Left hindlimb (tissue), 1 donor: ENCODE results near the gene PTTG2.

Experiments used
- DNase-seq: peaks from one replicate; pipeline ENCODE4 v3.0.0-alpha.2; 2018

Gene PTTG2

GRCh38 chr4:37989398-37990260 lies 29.4 kb downstream of the PTTG2 start:
- no peak for DNase-seq

DNA sequence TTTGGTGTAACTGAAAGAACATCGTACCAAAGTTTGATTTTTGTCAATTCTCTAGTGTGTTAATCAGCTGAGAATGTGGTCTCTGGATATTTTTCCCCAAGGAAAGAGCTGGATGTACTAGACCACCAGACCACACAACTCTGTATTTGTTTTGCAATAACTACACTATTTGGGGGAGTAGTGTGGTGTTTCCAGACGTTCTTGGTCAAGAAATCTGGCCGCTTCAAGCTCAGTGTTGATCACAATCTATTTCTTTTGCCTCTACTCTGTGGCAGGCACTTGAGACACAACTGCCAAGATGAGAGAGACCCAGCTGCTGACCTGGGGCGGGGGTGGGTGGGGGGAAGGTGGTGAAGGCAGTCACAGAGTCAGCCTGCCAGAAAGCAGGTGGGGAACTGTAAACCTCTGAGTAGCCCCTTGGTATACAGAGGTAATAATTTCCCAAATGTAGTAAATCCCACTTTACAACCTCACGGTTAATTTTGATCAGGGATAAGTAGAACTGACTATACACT lies 30.6 kb downstream of the PTTG2 start:
- no peak for DNase-seq

DNA sequence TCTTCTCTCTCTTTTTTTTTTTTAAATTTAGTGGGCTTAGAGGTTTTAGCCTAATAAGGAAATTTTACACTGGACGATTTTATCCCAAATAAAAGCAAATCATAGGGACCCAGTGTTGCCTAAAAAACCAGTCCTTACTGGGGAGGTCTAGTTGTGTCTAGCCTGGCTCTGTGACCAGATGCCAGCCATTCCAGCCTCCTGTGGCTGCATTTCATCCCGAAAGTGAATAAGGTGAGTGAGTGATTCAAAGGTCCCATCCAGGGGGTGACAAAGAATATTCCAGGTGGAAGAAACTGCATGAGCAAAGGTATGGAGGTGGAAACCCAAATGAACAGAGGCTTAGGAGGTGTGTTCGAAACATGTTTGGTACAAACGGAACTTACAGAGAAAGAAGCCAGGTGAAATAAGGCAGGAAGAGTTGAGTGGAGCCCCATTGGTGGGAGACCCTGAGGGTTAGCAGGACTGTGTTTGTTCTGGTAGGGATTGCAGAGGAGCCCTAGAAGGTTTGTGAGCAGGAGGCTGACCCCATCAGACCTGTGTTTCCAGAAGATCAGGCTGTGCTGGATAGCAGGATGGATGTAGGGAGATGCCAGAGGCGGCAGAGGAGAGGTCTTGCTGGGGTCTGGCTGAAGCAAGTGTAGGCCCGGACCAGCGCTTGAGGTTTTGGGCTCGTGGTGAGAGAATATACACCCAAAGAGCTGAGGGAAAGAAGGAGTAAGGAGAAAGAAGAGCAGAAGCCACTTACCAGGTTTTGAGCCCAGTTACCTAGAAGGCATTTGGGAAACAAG lies 31.6 kb downstream of the PTTG2 start:
- no peak for DNase-seq

GRCh38 chr4:37993806-37994205 lies 33.6 kb downstream of the PTTG2 start:
- DNase-seq = no peak

GRCh38 chr4:37994569-37994968 lies 34.4 kb downstream of the PTTG2 start:
- no peak for DNase-seq

DNA sequence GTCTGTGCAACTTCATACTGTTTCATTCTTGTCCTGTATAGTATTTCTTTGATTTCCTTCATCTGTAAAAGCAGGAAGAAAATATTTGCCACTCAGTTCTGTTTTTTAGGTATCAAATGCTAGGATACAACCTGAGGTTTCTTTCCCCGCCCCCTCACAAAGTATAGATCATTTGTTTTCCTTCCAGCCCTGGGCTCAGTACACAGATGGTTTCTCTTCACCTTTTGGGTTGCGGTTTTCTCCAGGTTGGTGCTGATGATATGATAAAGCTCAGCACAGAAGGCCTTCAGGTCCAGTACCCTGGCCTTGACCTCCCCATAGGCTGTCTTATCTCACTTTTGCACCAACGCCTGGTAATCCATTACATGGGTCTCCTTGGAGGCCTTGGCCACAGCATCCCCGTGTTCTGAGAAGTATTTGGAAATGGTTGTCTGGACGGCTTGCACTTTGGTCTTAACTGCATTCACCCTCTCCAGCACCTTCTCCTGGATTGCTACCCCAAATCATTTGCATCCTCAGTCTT lies 35.2 kb downstream of the PTTG2 start:
- no peak for DNase-seq

DNA sequence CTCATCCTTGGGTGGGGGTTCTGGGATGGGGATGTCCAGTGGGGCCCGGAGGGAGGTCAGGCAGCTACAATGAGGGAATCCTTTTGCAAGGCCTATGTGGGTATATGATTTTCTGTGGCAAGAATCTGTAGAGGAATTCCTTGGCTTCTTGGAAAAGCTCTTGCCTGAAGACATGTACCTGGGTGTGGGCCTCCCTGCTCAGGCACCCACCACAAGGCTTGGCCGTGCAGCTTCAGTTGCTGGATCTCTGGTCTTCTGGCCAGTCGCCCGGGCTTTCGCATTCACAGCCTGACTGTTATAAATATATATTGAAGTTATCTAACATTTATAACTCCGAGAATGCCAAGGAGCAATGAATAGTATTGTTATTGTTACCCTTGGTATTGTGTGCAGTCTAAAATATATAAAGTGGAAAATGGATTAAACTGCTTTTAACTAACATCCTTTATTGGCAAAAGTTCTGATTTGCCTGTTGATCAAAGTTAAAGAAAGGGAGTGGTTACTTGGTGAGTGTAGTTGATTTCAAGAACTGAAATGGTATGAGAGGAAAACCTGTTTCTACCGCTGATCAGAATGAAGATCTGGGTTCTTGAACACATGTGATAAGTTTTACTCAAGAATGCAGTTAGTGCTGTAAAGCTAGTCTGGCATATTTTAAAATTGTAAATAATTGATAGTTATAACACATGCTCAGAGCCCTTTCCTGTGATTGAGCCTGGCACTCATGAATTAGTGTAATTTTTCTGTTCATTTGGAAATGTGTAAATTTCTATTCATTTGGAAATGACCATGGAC lies 36.0 kb downstream of the PTTG2 start:
- DNase-seq = no peak

DNA sequence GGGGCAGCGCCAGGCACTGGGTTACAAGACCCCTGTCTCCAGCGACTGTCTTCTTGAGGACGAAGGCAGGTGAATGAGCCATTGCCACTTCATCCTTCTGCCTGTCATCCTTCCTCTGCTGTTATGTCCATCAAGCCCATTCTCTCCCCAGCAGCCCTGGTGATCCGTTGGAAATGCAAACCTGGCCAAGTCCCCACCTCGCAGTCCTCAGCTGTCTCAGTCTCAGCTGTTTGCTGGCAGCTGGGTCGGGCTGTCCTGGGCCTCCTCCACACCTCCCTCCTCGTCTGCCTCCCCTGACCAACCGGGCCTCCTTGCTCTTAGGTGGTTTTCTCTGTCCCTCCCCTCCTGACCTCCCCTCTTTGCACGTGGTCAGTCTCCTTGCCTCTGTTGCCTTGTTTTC lies 38.0 kb downstream of the PTTG2 start:
- DNase-seq = no peak

DNA sequence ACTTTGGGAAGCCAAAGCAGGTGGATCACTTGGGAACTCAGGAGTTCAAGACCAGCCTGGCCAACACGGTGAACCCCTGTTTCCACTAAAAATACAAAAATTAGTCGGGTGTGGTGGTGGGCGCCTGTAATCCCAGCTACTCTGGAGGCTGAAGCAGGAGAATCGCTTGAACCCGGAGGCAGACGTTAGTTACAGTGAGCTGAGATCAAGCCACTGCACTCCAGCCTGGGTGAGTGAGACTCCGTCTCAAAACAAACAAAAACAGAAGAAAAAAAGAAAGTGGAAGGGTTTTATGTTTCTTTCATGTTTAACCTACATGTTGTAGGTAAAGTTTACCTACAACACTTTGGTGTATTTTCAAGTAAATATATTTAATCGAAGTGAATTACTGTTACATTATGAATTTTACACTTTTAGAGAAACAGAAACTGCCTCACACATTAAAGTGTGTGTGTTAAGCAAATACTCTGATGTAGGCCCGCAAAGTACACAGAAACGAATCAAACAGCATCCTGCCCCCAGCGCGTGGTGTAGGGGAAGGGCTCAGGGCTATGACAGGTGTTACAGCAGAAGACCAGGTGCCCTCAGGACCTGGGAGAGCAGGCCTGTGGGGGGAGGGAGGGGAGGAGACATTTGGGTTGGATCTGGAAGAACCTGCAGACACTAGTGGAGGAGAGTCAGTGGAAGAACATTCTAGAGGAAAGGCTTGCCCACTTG lies 39.0 kb downstream of the PTTG2 start:
- no peak for DNase-seq

- DNase-seq = no peak
These were observed 39.8 kb downstream of the PTTG2 start for GRCh38 chr4:37999965-38000364.

GRCh38 chr4:38001927-38002326 lies 41.7 kb downstream of the PTTG2 start:
- no peak for DNase-seq

DNA sequence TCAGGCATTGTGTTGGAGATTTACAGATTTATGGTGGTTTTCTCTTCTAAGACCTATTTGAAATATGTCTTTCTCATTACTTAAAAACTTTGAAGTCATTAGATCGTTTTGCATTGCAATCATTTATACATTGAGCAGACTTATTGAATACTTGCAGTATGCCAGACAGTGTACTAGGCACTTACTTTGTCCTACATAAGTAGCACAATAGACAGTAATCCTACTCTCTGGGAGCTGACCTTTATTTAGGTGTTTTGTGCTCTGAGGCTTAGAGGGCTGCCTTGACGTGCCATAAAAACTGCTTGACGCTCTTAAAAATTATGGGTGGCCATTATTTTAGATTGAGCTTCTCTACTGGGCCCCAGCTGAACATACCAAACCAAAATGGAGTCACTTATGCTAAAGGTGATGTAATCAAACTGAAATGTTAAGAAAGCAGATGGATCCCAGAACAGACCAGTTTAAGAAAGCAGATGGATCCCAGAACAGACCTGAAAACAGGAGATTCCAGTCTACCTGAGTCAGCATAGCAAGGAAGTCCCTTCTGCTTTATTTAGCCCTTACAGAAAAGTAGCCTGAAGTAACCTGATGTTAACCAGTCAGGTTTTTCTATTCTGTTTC lies 42.4 kb downstream of the PTTG2 start:
- no peak for DNase-seq

- DNase-seq = no peak
These were observed 42.9 kb downstream of the PTTG2 start for GRCh38 chr4:38003102-38003501.

DNA sequence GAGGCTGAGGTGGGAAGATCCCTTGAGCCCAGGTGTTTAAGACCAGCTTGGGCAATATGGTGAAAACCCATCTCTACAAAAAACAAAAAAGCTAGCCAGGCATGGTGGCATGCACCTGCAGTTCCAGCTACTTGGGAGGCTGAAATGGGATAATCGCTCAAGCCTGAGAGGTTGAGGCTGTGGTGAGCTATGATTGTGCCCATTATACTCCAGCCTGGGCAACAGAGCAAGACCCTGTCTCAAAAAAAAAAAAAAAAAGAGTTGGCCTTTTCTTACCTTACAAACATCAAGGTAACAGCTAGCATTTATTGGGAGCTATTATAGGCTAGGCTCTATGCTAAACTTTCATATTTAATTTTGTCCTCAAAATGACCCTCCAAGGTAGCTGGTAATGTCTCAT lies 43.4 kb downstream of the PTTG2 start:
- no peak for DNase-seq

- DNase-seq = no peak
These were observed 43.9 kb downstream of the PTTG2 start for GRCh38 chr4:38004062-38004461.

GRCh38 chr4:38004887-38005286 lies 44.7 kb downstream of the PTTG2 start:
- DNase-seq = no peak

- DNase-seq = no peak
These were observed 45.4 kb downstream of the PTTG2 start for GRCh38 chr4:38005637-38006036.

- no peak for DNase-seq
These were observed 47.4 kb downstream of the PTTG2 start for GRCh38 chr4:38007645-38008044.

GRCh38 chr4:38008571-38009021 lies 48.4 kb downstream of the PTTG2 start:
- DNase-seq = no peak

- no peak for DNase-seq
These were observed 49.2 kb downstream of the PTTG2 start for GRCh38 chr4:38009421-38009820.

DNA sequence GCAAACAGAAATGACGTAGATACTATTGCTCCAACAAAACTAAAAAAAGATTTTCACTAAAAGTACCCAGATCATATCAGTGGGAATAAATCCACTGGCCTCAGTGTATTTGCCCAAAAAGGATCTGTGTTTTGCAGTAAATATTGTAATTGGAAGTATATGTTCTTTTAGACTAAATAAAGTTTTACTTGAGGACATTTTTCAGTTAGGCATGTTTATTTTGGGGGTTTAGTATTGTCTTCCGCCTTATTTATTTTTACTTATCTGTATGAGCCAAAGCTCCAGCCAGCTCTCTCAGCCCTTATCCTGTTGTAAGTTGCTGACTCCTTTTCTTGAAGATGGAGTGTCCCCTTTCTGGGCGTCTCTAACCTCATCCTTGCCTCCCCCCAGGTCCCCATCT lies 49.8 kb downstream of the PTTG2 start:
- no peak for DNase-seq
